ENCODE results near the gene ZIC4. TPM values are rescaled to one million over a fixed set of nuclear protein-coding genes. Genes with fewer than 3 reads are reported as not detected.

The ZIC4 gene
- total RNA-seq, 1 donor from 2014 or later = not detected

- Mint-ChIP-seq H3K27me3 (ENCODE audit: unreplicated experiment) (peaks cover 50% of the 10 kb centered on the region), H3K36me3 (ENCODE audit: unreplicated experiment) (no peaks in the 10 kb centered on the region), H3K27ac (ENCODE audit: unreplicated experiment) (no peak overlapping the region), H3K4me3 (ENCODE audit: unreplicated experiment) (peak overlapping the region; percentile 53), H3K4me1 (ENCODE audit: low read depth, unreplicated experiment) (peaks cover 3% of the 10 kb centered on the region), H3K9me3 (ENCODE audit: unreplicated experiment) (peaks cover 15% of the 10 kb centered on the region)
- DNase-seq = no peak
- no peak for TF ChIP-seq CTCF (IDR thresholded peaks at IDR 0.05; ENCODE audit: partially characterized antibody, unreplicated experiment)
Measured at GRCh38 chr3:147397875-147398812, 8.2 kb downstream of the ZIC4 start.

GRCh38 chr3:147397155-147397874 lies 9.0 kb downstream of the ZIC4 start:
- H3K36me3 Mint-ChIP-seq (ENCODE audit: unreplicated experiment) = no peaks in the 10 kb centered on the region
- peaks cover 8% of the 10 kb centered on the region for H3K4me1 Mint-ChIP-seq (ENCODE audit: low read depth, unreplicated experiment)
- no peak for DNase-seq
- TF ChIP-seq CTCF (IDR thresholded peaks at IDR 0.05; ENCODE audit: partially characterized antibody, unreplicated experiment) = no peak
- H3K9me3 Mint-ChIP-seq (ENCODE audit: unreplicated experiment) = peaks cover 18% of the 10 kb centered on the region
- no peak overlapping the region for H3K27ac Mint-ChIP-seq (ENCODE audit: unreplicated experiment)
- peaks cover 55% of the 10 kb centered on the region for H3K27me3 Mint-ChIP-seq (ENCODE audit: unreplicated experiment)
- peak overlapping the region; percentile 53 for H3K4me3 Mint-ChIP-seq (ENCODE audit: unreplicated experiment)

- Mint-ChIP-seq H3K27ac (ENCODE audit: unreplicated experiment) (no peak overlapping the region), H3K27me3 (ENCODE audit: unreplicated experiment) (peaks cover 58% of the 10 kb centered on the region), H3K9me3 (ENCODE audit: unreplicated experiment) (peaks cover 18% of the 10 kb centered on the region), H3K4me1 (ENCODE audit: low read depth, unreplicated experiment) (peaks cover 8% of the 10 kb centered on the region), H3K36me3 (ENCODE audit: unreplicated experiment) (no peaks in the 10 kb centered on the region), H3K4me3 (ENCODE audit: unreplicated experiment) (no peak overlapping the region)
- no peak for TF ChIP-seq CTCF (IDR thresholded peaks at IDR 0.05; ENCODE audit: partially characterized antibody, unreplicated experiment)
- no peak for DNase-seq
Measured at GRCh38 chr3:147396712-147397046, 9.7 kb downstream of the ZIC4 start.

GRCh38 chr3:147395899-147396711 lies 10.2 kb downstream of the ZIC4 start:
- no peak overlapping the region for H3K27ac Mint-ChIP-seq (ENCODE audit: unreplicated experiment)

More at GRCh38 chr3:147395899-147396711, 10.2 kb downstream of the ZIC4 start:
- Mint-ChIP-seq H3K9me3 (ENCODE audit: unreplicated experiment) (peaks cover 18% of the 10 kb centered on the region), H3K4me1 (ENCODE audit: low read depth, unreplicated experiment) (peaks cover 11% of the 10 kb centered on the region), H3K36me3 (ENCODE audit: unreplicated experiment) (no peaks in the 10 kb centered on the region), H3K4me3 (ENCODE audit: unreplicated experiment) (no peak overlapping the region), H3K27me3 (ENCODE audit: unreplicated experiment) (peaks cover 62% of the 10 kb centered on the region)
- DNase-seq = no peak
- no peak for TF ChIP-seq CTCF (IDR thresholded peaks at IDR 0.05; ENCODE audit: partially characterized antibody, unreplicated experiment)
